ENCODE data around the gene ZNF91. TPM values are rescaled to one million over a fixed set of nuclear protein-coding genes. Genes with fewer than 3 reads are reported as not detected.

ZNF91 gene
- total and polyA plus RNA-seq, 9 of the 15 experiments (the other 6 are each of a cell fraction or from before 2014, with no cell fraction given), result 1.0 to 6.7 (median 3.2) TPM

DNA sequence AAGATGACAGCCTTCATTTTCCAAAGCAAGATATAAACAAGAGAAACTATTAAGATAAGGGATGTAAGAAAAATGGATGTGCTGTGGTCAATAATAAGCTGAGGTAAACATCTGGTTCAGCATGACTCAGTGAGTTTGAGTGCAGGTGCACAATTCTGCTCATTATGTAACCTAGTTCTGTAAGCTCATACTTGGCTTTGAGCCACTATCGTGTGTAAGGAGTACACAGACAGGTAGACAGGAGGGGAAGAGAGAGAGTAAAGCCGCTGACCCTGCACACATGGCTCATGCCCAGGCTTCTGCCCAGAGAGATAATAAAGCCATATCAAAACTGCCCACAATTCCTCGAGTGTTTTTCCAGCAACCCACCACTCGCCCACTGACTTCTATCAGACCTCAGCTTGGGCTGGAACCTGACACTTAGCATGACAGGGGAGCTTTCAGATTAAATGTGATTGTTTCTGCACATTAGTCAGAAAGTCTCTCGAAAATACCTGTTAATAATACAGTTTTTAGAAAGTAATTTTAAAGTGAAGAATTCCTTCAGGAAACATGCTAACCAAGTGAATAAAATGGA, 51.7 kb downstream of the ZNF91 start:
- Histone ChIP-seq H3K9me3 (replicated peaks; ENCODE audit: control insufficient read depth, insufficient read depth, low read depth, low read length) (no peaks in the 10 kb centered on the region), H3K4me2 (ENCODE audit: insufficient read depth, low read length) (no peak overlapping the region), H3K27me3 (ENCODE audit: control insufficient read depth in 2 of 2, insufficient read depth in 2 of 2, low read length in 2 of 2) (no peaks in the 10 kb centered on the region), H2AFZ (ENCODE audit: low read depth, low read length) (no peak overlapping the region), H3K4me3 (no peak overlapping the region), H3K79me2 (ENCODE audit: control insufficient read depth, insufficient read depth, low read length) (no peaks in the 10 kb centered on the region), H3K9ac (ENCODE audit: insufficient read depth in 1 of 2, low read depth in 2 of 2, low read length in 2 of 2) (no peak overlapping the region), H3K9me1 (ENCODE audit: control insufficient read depth, insufficient read depth, low read length) (no peaks in the 10 kb centered on the region), H3K27ac (ENCODE audit: extremely low read depth, low read depth, low read length) (no peak overlapping the region), H3K36me3 (ENCODE audit: control insufficient read depth, insufficient read depth, low read length) (no peaks in the 10 kb centered on the region), H4K20me1 (replicated peaks; ENCODE audit: control insufficient read depth, insufficient read depth, low read length) (no peaks in the 10 kb centered on the region), H3K4me1 (replicated peaks in 1 of 2; ENCODE audit: control insufficient read depth in 2 of 2, insufficient read depth in 2 of 2, low read length in 2 of 2) (no peaks in the 10 kb centered on the region)
- ChIA-PET POLR2A (interaction anchor here (0.6 kb wide), 1 partner anchor 303 kb away, joined by 3 read pairs; no protein-coding TSS in a partner anchor), CTCF (ENCODE audit: low intra/inter-chr PET ratio) (no interaction called here)
- 4% methylated on average over 5 of the region's 5 CpGs for WGBS (ENCODE audit: insufficient coverage, low coverage, missing lambda C conversion rate)
- DNase-seq (ENCODE audit: extremely low read depth in 1 of 4, low spot score in 3 of 4) (no peak), FAIRE-seq (no peak), ATAC-seq (no peak)
- in situ Hi-C loops (cut with MboI), result no loop called here
- intact Hi-C loops (cut with micrococcal nuclease), result no loop called here
- no TSS peak for BruUV-seq (replicated peaks)
- TF ChIP-seq, protein P1, sequence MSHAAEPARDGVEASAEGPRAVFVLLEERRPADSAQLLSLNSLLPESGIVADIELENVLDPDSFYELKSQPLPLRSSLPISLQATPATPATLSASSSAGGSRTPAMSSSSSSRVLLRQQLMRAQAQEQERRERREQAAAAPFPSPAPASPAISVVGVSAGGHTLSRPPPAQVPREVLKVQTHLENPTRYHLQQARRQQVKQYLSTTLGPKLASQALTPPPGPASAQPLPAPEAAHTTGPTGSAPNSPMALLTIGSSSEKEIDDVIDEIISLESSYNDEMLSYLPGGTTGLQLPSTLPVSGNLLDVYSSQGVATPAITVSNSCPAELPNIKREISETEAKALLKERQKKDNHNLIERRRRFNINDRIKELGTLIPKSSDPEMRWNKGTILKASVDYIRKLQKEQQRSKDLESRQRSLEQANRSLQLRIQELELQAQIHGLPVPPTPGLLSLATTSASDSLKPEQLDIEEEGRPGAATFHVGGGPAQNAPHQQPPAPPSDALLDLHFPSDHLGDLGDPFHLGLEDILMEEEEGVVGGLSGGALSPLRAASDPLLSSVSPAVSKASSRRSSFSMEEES (CRISPR knock-in tag; IDR thresholded peaks at IDR 0.05), result no peak
- TF ChIP-seq HNRNPUL1 (IDR thresholded peaks at IDR 0.05; ENCODE audit: low read length) (no peak), SAFB (IDR thresholded peaks at IDR 0.05; ENCODE audit: borderline replicate concordance, low read depth, low read length) (no peak), TCFL5 (CRISPR knock-in tag; conservative IDR thresholded peaks at IDR 0.05) (no peak), TEAD1 (CRISPR knock-in tag; IDR thresholded peaks at IDR 0.05) (no peak), ZNF41 (CRISPR knock-in tag; conservative IDR thresholded peaks at IDR 0.05) (no peak), L3MBTL2 (IDR thresholded peaks at IDR 0.05) (no peak), KAT8 (IDR thresholded peaks at IDR 0.05; ENCODE audit: low read depth) (no peak), PML (IDR thresholded peaks at IDR 0.05; ENCODE audit: low read length) (no peak), PHF21A (IDR thresholded peaks at IDR 0.05; ENCODE audit: borderline replicate concordance, low read depth) (no peak), DNMT1 (IDR thresholded peaks at IDR 0.05) (no peak)
- TF ChIP-seq, protein P2, sequence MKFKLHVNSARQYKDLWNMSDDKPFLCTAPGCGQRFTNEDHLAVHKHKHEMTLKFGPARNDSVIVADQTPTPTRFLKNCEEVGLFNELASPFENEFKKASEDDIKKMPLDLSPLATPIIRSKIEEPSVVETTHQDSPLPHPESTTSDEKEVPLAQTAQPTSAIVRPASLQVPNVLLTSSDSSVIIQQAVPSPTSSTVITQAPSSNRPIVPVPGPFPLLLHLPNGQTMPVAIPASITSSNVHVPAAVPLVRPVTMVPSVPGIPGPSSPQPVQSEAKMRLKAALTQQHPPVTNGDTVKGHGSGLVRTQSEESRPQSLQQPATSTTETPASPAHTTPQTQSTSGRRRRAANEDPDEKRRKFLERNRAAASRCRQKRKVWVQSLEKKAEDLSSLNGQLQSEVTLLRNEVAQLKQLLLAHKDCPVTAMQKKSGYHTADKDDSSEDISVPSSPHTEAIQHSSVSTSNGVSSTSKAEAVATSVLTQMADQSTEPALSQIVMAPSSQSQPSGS (CRISPR knock-in tag; IDR thresholded peaks at IDR 0.05), result no peak

All from K562 (cell line).